NCI-H2171 (cell line): ENCODE data around the gene CCDC116.
"Not testable (repeated sequence)": the region's sequence is repeated elsewhere in the genome, so short reads cannot be mapped to it uniquely, and the experiment has no call there.

Source experiments
- DNase-seq: peaks from one replicate; lab custom pipeline; 2025; lab: John Stamatoyannopoulos, UW

The CCDC116 gene

DNA sequence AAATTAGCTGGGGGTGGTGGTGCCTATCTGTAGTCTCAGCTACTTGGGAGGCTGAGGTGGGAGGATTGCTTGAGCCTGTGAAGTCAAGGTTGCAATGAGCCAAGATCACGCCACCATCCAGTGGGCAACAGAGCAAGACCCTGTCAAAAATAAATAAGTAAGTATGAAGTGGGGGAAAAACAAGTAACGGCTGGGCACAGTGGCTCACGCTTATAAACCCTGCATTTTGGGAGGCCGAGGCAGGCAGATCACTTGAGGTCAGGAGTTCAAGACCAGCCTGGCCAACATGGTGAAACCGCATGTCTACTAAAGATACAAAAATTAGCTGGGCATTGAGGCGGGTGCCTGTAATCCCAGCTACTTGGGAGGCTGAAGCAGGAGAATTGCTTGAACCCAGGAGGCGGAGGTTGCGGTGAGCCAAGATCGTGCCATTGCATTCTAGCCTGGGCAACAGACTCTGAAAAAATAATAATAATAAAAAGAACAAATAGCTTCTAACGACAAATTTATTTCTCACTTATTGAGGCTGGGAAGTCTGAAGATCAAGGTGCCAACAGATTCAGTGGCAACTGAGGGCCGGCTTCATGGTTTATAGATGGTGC is 22.9 kb upstream of the CCDC116 start:
- not testable (repeated sequence) for DNase-seq

DNA sequence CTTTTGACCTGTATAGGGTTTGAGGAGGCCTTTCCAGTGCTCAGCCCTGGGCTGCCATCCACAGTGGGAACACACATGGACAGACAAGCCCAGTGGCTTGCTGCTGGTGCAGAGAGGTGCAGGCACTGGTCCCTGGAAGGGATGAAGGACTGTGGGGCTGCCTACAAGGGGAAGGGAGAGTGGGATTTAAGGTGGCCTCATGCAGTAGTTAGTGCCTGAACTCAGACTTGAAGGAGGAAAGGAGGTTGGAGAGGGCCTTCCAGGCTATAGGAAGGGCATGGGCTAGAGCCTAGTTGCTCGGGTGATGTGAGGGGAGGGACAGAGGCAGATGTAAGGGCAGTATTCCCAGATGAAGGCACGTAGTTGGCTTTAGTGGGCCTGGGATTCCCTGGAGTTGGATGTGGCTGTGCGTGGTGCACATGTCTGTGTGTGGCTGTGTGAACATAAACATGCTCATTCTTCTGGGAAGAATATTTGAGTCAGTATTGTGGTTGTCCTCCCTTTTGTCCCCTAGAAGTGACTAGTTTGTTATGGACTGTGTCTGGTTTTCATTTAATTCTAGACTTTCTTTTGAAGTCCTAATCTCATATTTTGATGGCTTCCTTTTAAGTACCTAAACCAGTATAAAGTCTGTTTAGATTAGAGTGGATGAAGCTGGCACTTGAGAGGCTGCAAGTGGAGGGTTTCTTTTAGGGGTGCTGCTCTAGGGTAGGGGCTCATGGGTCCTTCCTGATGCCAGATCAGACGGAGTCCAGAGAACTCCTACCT is 21.2 kb upstream of the CCDC116 start:
- DNase-seq: no peak

DNA sequence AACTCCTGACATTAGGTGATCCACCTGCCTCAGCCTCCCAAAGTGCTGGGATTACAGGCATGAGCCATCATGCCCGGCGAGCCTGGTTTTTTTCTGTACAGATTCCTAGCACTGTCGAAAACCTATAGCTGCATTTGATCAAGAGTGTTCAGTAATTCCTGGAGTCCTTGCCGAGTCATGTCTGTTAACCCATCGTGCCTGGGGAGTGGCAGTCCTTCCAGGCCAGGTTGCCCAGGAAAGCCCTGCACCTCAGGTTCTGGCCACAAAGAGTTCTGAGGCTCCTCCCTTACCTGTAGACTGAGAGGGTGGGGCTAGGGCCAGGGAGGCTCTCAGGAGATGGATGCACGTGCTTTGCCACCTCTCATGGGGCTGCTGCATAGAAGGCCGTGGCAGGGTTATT is 19.7 kb upstream of the CCDC116 start:
- DNase-seq: no peak

GRCh38 chr22:21613553-21614233 is 18.9 kb upstream of the CCDC116 start:
- no peak for DNase-seq

- DNase-seq: no peak
Measured at GRCh38 chr22:21615731-21616130, 16.8 kb upstream of the CCDC116 start.

DNA sequence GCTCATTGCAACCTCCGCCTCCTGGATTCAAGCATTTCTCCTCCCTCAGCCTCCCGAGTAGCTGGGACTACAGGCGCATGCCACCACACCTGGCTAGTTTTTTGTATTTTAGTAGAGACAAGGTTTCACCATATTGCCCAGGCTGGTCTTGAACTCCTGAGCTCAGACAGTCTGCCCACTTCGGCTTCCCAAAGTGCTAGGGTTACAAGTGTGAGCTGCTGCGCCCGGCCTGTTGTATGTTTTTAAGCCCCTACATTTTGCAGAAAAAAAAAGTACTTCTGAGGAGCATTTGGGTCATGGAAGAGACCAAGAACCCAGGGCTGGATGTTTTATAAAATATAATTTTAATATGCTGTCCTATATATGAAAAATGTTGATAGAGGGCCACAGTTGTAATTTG is 15.2 kb upstream of the CCDC116 start:
- not testable (repeated sequence) for DNase-seq

GRCh38 chr22:21621025-21621424 is 11.5 kb upstream of the CCDC116 start:
- DNase-seq: no peak

DNA sequence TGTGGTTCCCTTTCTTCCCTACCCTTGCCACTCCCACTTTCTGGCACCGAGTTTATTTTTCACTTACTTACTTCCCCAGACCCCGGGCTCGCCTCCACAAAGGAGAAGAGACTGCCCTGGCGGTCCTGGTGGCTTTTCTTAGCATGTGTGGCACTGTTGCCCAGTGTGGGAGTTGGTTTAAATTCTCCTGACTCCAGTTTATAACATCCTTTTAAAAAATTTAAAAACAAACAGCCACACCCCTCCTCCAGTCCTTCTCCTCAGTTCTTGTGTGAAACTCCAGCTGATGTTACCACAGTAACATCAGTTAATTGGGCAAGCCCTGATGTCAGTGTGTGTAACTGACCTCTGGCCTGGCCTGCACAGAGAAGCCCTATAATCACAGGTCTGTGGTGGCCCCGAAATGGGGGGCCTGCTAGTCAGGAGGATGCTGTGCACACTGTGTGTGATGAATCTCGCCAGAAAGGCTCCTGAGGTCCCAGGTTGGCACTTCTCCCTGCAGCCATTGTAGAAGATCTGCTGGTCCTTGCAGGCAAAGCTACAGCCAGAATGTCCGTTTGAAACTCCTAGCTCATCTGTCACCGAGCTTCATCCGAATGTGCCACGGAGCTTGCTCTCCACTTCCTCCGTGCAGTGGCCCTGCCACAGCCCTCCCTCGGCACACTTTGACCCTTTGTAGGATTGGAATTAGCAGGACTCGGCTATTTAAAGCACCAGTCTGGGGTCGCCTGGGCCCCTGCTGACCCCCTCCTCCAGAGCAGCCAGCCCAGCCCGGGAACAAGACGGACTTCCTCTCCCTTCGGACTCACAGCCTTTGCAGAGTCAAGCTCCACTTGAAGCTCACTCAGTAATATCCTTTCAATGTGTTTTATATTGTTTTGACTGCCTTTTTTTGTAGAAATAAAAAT is 10.3 kb upstream of the CCDC116 start:
- no peak for DNase-seq

DNA sequence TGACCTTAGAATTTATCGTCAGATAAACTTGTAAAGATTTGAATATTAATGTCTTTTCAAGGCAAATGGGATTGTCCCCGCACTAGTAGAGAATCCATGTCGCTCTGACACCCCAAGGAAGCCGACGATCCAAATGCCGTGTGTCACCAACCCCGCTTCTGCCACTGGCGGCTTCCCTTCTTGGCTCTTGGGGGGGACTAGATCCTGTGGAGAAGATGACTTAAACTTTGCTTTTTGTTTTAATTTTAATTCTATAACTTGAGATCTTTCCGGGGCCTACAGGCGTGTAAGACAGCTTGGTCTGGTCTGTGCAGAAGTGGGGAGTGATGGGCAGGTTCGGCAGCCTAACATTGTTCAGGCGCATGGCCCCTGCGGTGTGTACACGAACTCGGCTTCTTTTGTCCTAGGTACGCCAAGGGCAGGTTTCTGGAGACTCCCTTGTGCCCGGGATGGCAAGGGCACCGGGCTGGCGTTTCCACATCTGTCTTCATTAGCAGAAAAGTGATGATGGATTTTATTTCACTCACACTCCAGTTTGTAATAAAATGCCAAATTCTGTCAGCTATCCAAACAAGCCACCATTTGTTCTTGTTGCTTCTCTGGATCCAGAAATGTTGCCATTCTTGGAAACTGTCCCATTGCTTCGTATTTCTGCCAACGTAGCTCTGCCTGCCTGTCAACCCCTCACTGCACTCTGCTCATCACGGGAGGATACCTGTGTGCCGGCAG is 9.5 kb upstream of the CCDC116 start:
- DNase-seq: no peak

DNA sequence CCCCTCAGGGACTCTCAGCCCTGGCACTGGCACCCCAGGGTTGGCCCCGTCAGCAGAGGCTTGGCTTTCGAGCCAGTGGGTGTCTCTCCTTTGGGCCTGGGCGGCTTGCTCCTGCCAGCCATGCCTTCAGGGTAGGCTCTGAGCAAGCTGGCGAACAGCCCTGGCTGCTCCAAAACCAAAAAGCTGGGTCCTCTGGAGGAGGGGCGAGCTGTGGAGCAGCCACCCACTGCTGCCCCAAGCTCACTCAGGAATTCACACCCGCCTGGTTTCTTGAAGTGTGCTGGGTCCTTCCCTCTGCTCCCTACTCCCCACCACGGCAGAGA is 9.0 kb upstream of the CCDC116 start:
- DNase-seq: no peak

DNA sequence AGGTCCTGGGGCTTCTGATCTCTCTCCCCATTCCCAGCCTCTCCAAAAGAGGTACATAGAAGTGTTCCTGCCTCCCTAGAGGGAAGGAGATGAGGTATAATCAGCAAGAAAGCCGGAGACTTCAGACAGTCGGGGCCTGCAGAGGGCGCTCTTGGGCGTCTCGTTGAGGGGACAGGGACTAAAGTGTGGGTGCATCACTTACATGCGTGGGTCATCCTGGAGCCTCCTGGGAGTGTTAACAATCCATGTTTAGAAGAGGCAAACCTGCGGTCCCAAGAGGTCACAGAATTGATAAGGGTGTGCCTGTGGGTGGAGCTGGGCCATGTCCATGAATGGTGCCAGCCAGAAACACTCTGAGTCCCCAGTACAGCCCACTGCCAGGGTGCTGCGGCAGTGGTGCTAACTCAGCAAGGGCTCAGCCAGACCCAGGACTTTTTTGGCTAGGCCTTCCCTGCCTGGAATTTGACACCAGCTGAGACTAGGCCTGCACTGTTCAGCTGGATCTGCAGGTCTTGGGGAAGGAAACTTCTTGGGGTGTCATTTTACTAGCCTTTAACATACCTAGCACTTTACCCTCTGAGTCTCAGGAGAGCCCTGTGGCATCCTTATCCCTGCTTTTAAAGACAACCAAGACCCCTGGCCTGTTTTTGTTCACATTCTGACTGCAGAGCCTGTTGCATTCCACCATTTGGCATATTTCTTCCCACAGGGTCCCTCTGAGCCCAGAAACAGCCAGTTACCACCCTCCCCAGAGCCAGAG is 8.3 kb upstream of the CCDC116 start:
- no peak for DNase-seq

- DNase-seq: no peak
Measured at GRCh38 chr22:21624880-21625791, 7.4 kb upstream of the CCDC116 start.

DNA sequence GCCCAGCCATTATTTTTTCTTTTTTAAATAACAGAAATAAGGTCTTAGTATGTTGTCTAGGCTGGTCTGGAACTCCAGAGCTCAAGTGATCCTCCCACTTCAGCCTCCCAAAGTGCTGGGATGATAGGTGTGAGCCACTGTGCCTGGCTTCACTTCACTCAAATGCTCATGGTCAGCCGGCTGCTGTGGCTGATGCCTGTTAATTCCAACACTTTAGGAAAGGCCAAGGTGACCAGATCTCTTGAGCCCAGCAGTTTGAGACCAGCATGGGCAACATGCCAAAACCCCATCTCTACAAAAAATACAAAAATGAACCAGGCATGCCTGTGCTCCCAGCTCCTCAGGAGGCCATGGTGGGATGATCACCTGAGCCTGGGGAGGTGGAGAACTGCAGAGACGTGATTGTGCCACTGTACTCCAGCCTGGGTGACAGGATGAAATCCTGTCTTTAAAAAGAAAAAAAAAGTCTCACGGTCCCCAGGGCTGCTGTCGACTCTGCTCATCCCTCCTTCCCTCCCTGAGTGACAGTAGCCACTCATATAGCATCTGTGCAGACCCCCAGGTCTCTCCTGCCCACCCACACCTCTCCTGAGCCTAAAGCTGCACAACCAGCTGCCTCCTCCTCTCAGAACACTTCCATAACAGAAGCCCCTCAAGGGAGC is 6.4 kb upstream of the CCDC116 start:
- no peak for DNase-seq

DNA sequence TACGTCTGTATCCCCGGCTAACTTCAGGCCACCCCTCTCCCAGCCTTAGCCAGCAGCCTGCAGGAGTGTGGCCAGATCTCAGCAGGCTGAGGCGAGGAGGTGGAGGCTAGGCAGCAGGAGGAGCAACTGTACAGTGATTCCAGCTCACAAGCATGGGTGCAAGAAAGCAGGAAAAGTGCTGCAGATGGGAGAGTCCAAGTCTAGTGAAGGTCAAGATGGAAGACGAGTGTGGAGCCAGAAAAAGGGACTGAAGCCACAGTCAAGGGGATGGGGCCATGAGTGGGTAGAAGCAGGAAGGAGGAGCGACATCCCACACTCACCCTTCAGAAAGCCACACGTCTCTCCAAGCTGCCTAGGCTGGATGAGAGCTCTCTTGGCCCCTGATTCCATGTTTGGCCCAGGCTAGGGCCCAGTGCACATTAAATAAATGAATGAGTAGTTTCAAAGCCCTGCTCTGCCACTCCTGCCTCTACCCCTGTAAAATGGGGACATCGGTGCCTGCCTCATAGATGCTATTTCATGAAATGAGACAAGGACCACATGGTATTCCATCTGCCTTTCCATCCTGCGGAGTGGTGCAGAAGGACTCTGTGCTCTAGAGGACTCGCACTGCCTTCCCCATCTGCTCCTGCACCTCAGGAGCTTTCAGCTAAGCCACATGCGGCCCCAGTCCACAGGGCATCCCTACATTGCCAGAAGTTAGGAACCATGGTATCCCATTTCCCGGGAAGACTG is 5.7 kb upstream of the CCDC116 start:
- DNase-seq: peak; percentile 58

- DNase-seq: no peak
Measured at GRCh38 chr22:21628386-21629254, 3.9 kb upstream of the CCDC116 start.

- peak; percentile 90 for DNase-seq
Measured at GRCh38 chr22:21629255-21630149, 3.1 kb upstream of the CCDC116 start, which contains the start of gene YDJC. Gene YDJC (minus strand): TSS chr22:21630022. CDS start chr22:21630014, 8 bp downstream.
